Colon (tissue), 2 donors: Measurements from ENCODE around the gene CDC42.
"Not testable (repeated sequence)": the region's sequence is repeated elsewhere in the genome, so short reads cannot be mapped to it uniquely, and the experiment has no call there.

Source experiments
- FAIRE-seq: peaks from 2 replicates; lab custom pipeline; 2012; peaks lifted over from hg19 to GRCh38; lab: Jason Lieb, UNC
- donor health status: control.
- donor health status: control.

Gene CDC42

GRCh38 chr1:22052115-22053016 lies at the start of gene CDC42:
Gene CDC42, plus strand, starts transcription at chr1:22052709. Its CDS starts 25,770 bp downstream, at chr1:22078479.
- no peak for FAIRE-seq

- not testable (repeated sequence) for FAIRE-seq
Measured at GRCh38 chr1:22002875-22003274, 49.6 kb upstream of the CDC42 start.

- not testable (repeated sequence) for FAIRE-seq
Measured at GRCh38 chr1:22003959-22004358, 48.5 kb upstream of the CDC42 start.

GRCh38 chr1:22005261-22006149 lies 47.0 kb upstream of the CDC42 start:
- FAIRE-seq, result not testable (repeated sequence)

- not testable (repeated sequence) for FAIRE-seq
Measured at GRCh38 chr1:22006736-22007135, 45.8 kb upstream of the CDC42 start.

GRCh38 chr1:22007262-22007661 lies 45.2 kb upstream of the CDC42 start:
- FAIRE-seq, result not testable (repeated sequence)

- FAIRE-seq, result not testable (repeated sequence)
Measured at GRCh38 chr1:22009566-22009965, 42.9 kb upstream of the CDC42 start.

- FAIRE-seq, result not testable (repeated sequence)
Measured at GRCh38 chr1:22012752-22013151, 39.8 kb upstream of the CDC42 start.

- not testable (repeated sequence) for FAIRE-seq
Measured at GRCh38 chr1:22014575-22015206, 37.8 kb upstream of the CDC42 start.

GRCh38 chr1:22018583-22019559 lies 33.6 kb upstream of the CDC42 start:
- FAIRE-seq, result no peak

GRCh38 chr1:22021061-22021460 lies 31.4 kb upstream of the CDC42 start:
- no peak for FAIRE-seq

- no peak for FAIRE-seq
Measured at GRCh38 chr1:22024485-22025367, 27.8 kb upstream of the CDC42 start.

- FAIRE-seq, result no peak
Measured at GRCh38 chr1:22025368-22026155, 26.9 kb upstream of the CDC42 start.

- FAIRE-seq, result no peak
Measured at GRCh38 chr1:22026924-22027289, 25.6 kb upstream of the CDC42 start.

- no peak for FAIRE-seq
Measured at GRCh38 chr1:22030057-22030456, 22.5 kb upstream of the CDC42 start.

GRCh38 chr1:22030473-22030872 lies 22.0 kb upstream of the CDC42 start:
- no peak for FAIRE-seq

- no peak for FAIRE-seq
Measured at GRCh38 chr1:22031214-22031962, 21.1 kb upstream of the CDC42 start.

- FAIRE-seq, result not testable (repeated sequence)
Measured at GRCh38 chr1:22034834-22035233, 17.7 kb upstream of the CDC42 start.
